Measurements from ENCODE around the gene ABCD1.
"Not testable (repeated sequence)": the region's sequence is repeated elsewhere in the genome, so short reads cannot be mapped to it uniquely, and the experiment has no call there.

DNA sequence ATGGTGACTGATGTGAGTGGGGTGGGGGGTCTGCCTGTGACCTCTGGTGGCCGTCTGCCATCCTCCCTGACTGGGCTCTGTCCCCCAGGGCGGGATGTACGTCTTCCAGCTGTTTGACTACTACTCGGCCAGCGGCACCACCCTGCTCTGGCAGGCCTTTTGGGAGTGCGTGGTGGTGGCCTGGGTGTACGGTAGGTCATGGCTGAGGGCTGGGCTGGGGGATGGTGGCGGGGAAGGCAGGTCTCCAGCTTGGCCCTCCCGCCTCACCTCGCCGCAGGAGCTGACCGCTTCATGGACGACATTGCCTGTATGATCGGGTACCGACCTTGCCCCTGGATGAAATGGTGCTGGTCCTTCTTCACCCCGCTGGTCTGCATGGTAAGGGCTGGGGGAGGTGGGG is 30.4 kb upstream of the ABCD1 start:
- TF ChIP-seq ZNF530 (tag by site-specific recombination; IDR thresholded peaks at IDR 0.05; ENCODE audit: low read depth); HOXA7 (CRISPR knock-in tag; IDR thresholded peaks at IDR 0.05; ENCODE audit: borderline replicate concordance); CTCF (tag by site-specific recombination; IDR thresholded peaks at IDR 0.05); YY1 (tag by site-specific recombination; IDR thresholded peaks at IDR 0.05); ZNF501 (tag by site-specific recombination; IDR thresholded peaks at IDR 0.05); ZNF324 (tag by site-specific recombination; IDR thresholded peaks at IDR 0.05); RBAK (tag by site-specific recombination; IDR thresholded peaks at IDR 0.05): not testable (repeated sequence)
- TF ChIP-seq, protein P1, sequence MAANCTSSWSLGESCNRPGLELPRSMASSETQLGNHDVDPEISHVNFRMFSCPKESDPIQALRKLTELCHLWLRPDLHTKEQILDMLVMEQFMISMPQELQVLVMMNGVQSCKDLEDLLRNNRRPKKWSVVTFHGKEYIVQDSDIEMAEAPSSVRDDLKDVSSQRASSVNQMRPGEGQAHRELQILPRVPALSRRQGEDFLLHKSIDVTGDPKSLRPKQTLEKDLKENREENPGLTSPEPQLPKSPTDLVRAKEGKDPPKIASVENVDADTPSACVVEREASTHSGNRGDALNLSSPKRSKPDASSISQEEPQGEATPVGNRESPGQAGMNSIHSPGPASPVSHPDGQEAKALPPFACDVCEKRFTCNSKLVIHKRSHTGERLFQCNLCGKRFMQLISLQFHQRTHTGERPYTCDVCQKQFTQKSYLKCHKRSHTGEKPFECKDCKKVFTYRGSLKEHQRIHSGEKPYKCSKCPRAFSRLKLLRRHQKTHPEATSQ (tag by site-specific recombination; IDR thresholded peaks at IDR 0.05), result not testable (repeated sequence)
- TF ChIP-seq, protein P2, sequence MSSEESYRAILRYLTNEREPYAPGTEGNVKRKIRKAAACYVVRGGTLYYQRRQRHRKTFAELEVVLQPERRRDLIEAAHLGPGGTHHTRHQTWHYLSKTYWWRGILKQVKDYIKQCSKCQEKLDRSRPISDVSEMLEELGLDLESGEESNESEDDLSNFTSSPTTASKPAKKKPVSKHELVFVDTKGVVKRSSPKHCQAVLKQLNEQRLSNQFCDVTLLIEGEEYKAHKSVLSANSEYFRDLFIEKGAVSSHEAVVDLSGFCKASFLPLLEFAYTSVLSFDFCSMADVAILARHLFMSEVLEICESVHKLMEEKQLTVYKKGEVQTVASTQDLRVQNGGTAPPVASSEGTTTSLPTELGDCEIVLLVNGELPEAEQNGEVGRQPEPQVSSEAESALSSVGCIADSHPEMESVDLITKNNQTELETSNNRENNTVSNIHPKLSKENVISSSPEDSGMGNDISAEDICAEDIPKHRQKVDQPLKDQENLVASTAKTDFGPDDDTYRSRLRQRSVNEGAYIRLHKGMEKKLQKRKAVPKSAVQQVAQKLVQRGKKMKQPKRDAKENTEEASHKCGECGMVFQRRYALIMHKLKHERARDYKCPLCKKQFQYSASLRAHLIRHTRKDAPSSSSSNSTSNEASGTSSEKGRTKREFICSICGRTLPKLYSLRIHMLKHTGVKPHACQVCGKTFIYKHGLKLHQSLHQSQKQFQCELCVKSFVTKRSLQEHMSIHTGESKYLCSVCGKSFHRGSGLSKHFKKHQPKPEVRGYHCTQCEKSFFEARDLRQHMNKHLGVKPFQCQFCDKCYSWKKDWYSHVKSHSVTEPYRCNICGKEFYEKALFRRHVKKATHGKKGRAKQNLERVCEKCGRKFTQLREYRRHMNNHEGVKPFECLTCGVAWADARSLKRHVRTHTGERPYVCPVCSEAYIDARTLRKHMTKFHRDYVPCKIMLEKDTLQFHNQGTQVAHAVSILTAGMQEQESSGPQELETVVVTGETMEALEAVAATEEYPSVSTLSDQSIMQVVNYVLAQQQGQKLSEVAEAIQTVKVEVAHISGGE (tag by site-specific recombination; conservative IDR thresholded peaks at IDR 0.05; ENCODE audit: low read depth), result not testable (repeated sequence)
- TF ChIP-seq, protein P3, sequence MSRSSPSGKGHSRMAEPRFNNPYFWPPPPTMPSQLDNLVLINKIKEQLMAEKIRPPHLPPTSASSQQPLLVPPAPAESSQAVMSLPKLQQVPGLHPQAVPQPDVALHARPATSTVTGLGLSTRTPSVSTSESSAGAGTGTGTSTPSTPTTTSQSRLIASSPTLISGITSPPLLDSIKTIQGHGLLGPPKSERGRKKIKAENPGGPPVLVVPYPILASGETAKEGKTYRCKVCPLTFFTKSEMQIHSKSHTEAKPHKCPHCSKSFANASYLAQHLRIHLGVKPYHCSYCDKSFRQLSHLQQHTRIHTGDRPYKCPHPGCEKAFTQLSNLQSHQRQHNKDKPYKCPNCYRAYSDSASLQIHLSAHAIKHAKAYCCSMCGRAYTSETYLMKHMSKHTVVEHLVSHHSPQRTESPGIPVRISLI (tag by site-specific recombination; IDR thresholded peaks at IDR 0.05), result not testable (repeated sequence)

Measured in HEK293 (cell line).